Mammary epithelial cell (primary cell): ENCODE results near the gene SPECC1.
"Not testable (repeated sequence)": the region's sequence is repeated elsewhere in the genome, so short reads cannot be mapped to it uniquely, and the experiment has no call there.

Experiments used
- CTCF ChIP-seq, 2 donors: IDR thresholded peaks in 1 of 2; conservative IDR thresholded peaks in 1 of 2; 2 replicates each; pipeline ENCODE4 v1.5.1; 2011 to 2012; ENCODE audit warnings: inconsistent platforms in 2 of 2, low read length in 2 of 2, mild to moderate bottlenecking in 2 of 2, control low read depth in 1 of 2, low read depth in 1 of 2; ENCODE audit not compliant: insufficient read depth in 1 of 2; ENCODE audit errors: extremely low read depth in 1 of 2
- EZH2 ChIP-seq: IDR thresholded peaks from 2 replicates; pipeline ENCODE4 v1.6.1; 2012; ENCODE audit warnings: low read length, inconsistent platforms, borderline replicate concordance

GRCh38 chr17:20363846-20364245 lies 354.7 kb downstream of the SPECC1 start:
- TF ChIP-seq CTCF (conservative IDR thresholded peaks at IDR 0.05 in 1 of 2, IDR thresholded peaks at IDR 0.05 in 1 of 2; ENCODE audit: extremely low read depth in 1 of 2, insufficient read depth in 1 of 2, low read depth in 1 of 2, low read length in 2 of 2); EZH2: not testable (repeated sequence)
